Measurements from ENCODE around the gene OR5W2. TPM values are rescaled to one million over a fixed set of nuclear protein-coding genes. Genes with fewer than 3 reads are reported as not detected.

OR5W2 gene
- total RNA-seq (2022) (not detected in 2 replicates), Bru-seq, nascent RNA (not detected), BruChase-seq, experiment 1, labeled RNA remaining after a 6-hour chase (not detected), BruChase-seq, experiment 2, labeled RNA remaining after a 2-hour chase (not detected)
- long read RNA-seq = 0 reads

- Mint-ChIP-seq H3K27ac (ENCODE audit: unreplicated experiment) (no peak within 1 kb of the TSS), H3K4me1 (ENCODE audit: low read depth, unreplicated experiment) (no peaks in the 10 kb centered on the region), H3K36me3 (ENCODE audit: insufficient read depth, unreplicated experiment) (no peaks in the 10 kb centered on the region), H3K9me3 (ENCODE audit: low read depth, unreplicated experiment) (peaks cover 14% of the 10 kb centered on the region), H3K27me3 (ENCODE audit: unreplicated experiment) (no peaks in the 10 kb centered on the region), H3K4me3 (ENCODE audit: low read depth, unreplicated experiment) (no peak within 1 kb of the TSS)
- no peak for TF ChIP-seq CTCF (IDR thresholded peaks at IDR 0.05; ENCODE audit: unreplicated experiment)
- CTCF ChIA-PET = no interaction called here
- BruUV-seq (replicated peaks) = no TSS peak
- intact Hi-C loops (cut with micrococcal nuclease; ENCODE audit: unreplicated experiment) = no loop called here
- DNase-seq = no peak
Observed at GRCh38 chr11:55914482-55914881, at the start of gene OR5W2. Gene OR5W2, minus strand, starts transcription at chr11:55914582. Its CDS starts 0 bp downstream, at chr11:55914582.

GRCh38 chr11:55956521-55956920 lies 42.1 kb upstream of the OR5W2 start:
- CTCF ChIA-PET = no interaction called here

GRCh38 chr11:55949330-55949729 lies 34.9 kb upstream of the OR5W2 start:
- H3K27me3 Mint-ChIP-seq (ENCODE audit: unreplicated experiment) = no peaks in the 10 kb centered on the region
- TF ChIP-seq CTCF (IDR thresholded peaks at IDR 0.05; ENCODE audit: unreplicated experiment) = no peak
- BruUV-seq (replicated peaks) = no TSS peak
- no peaks in the 10 kb centered on the region for H3K36me3 Mint-ChIP-seq (ENCODE audit: insufficient read depth, unreplicated experiment)
- no peak overlapping the region for H3K27ac Mint-ChIP-seq (ENCODE audit: unreplicated experiment)
- CTCF ChIA-PET = no interaction called here
- no peaks in the 10 kb centered on the region for H3K4me1 Mint-ChIP-seq (ENCODE audit: low read depth, unreplicated experiment)
- H3K4me3 Mint-ChIP-seq (ENCODE audit: low read depth, unreplicated experiment) = no peak overlapping the region
- H3K9me3 Mint-ChIP-seq (ENCODE audit: low read depth, unreplicated experiment) = peaks cover 7% of the 10 kb centered on the region
- intact Hi-C loops (cut with micrococcal nuclease; ENCODE audit: unreplicated experiment) = loop anchor here (10.0 kb wide), 1 partner anchor 675 kb away; no protein-coding TSS in a partner anchor
- no peak for DNase-seq

More at GRCh38 chr11:55956521-55956920, 42.1 kb upstream of the OR5W2 start:
- H3K9me3 Mint-ChIP-seq (ENCODE audit: low read depth, unreplicated experiment) = peaks cover 5% of the 10 kb centered on the region
- intact Hi-C loops (cut with micrococcal nuclease; ENCODE audit: unreplicated experiment) = no loop called here
- no peak overlapping the region for H3K4me3 Mint-ChIP-seq (ENCODE audit: low read depth, unreplicated experiment)
- DNase-seq = no peak
- H3K4me1 Mint-ChIP-seq (ENCODE audit: low read depth, unreplicated experiment) = no peaks in the 10 kb centered on the region
- H3K27me3 Mint-ChIP-seq (ENCODE audit: unreplicated experiment) = no peaks in the 10 kb centered on the region
- TF ChIP-seq CTCF (IDR thresholded peaks at IDR 0.05; ENCODE audit: unreplicated experiment) = no peak
- H3K27ac Mint-ChIP-seq (ENCODE audit: unreplicated experiment) = no peak overlapping the region
- H3K36me3 Mint-ChIP-seq (ENCODE audit: insufficient read depth, unreplicated experiment) = no peaks in the 10 kb centered on the region
- no TSS peak for BruUV-seq (replicated peaks)

GRCh38 chr11:55942785-55943392 lies 28.5 kb upstream of the OR5W2 start:
- no TSS peak for BruUV-seq (replicated peaks)
- Mint-ChIP-seq H3K36me3 (ENCODE audit: insufficient read depth, unreplicated experiment) (no peaks in the 10 kb centered on the region), H3K4me1 (ENCODE audit: low read depth, unreplicated experiment) (no peaks in the 10 kb centered on the region), H3K27me3 (ENCODE audit: unreplicated experiment) (no peaks in the 10 kb centered on the region), H3K9me3 (ENCODE audit: low read depth, unreplicated experiment) (no peaks in the 10 kb centered on the region), H3K4me3 (ENCODE audit: low read depth, unreplicated experiment) (no peak overlapping the region), H3K27ac (ENCODE audit: unreplicated experiment) (no peak overlapping the region)
- CTCF ChIA-PET = no interaction called here
- peak; percentile 12 for TF ChIP-seq CTCF (IDR thresholded peaks at IDR 0.05; ENCODE audit: unreplicated experiment)
- intact Hi-C loops (cut with micrococcal nuclease; ENCODE audit: unreplicated experiment) = loop anchor here (1.0 to 10.0 kb wide), 4 partner anchors 146 to 840 kb away; no protein-coding TSS in a partner anchor
- peak; percentile 14 for DNase-seq
